HG02884 (cell line): ENCODE measurements around the gene ENOX2.
"Not testable (repeated sequence)": the region's sequence is repeated elsewhere in the genome, so short reads cannot be mapped to it uniquely, and the experiment has no call there.

Experiments
- ATAC-seq: cut with Tn5 transposase; IDR thresholded peaks from one replicate; pipeline ENCODE4 v1.9.1; 2021; ENCODE audit warnings: mild to moderate bottlenecking, moderate library complexity; ENCODE audit not compliant: unreplicated experiment

The ENOX2 gene

DNA sequence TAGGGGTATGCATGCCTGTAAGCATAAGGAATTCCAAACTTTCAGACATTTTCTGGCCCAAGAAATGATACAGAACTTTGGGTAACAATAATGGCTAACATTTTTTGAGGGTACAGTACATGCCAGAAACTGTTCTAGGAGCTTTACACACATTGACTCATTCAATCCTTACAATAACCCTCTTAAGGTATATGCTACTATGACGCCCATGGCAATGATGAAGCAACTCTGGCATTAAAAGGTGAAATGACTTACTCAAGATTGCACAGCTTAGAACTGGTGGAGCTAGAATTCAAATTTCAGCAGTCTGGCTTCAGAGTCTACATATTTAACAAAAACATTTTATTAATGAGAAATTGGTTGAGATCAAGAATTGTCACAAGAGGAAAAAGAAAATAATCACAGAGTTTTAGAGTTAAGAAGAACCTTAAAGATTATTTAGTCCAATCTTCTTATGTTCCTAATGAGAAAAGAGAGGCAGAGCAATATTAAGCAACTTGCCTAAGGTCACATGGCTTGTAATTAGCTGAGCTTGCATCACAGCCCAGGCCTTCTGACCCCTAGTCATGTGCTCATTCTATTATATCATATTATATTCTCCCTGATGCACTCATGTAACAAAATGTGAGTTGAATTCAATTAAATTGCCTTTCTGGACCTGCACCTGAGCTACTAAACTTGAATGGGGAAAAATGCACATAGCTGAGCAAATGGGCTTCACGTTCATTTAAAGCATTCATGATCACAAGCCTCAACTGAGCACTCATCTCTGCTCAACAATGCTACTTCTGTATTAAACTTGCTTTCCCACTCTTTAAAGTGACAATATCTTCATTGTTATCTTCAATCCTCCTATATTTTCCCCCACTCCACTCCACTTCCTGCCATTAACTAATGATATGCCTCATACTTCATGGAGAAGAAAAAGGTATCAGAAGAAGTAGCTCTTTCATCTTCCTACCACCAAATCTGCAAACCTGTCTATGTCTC lies 73.2 kb downstream of the ENOX2 start:
- no peak for ATAC-seq

DNA sequence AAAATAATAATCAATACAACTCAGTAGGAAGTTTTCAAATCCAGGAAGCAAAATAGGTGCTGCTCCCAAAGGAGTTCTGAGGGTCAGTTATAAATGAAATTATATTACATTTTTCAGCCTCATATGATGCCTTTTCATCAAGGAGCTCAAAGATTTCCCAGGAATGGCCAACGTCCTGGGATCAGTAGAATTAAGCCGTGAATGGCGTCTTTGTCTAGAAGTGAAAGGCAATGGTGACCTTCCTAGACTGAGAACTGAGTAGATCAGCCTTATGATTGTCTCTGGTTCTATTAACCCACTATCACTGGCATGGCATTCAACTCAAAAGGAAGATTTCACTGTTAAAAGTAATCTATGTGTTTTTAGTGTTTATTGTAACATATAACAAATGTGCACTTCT lies 74.4 kb downstream of the ENOX2 start:
- ATAC-seq, result no peak

DNA sequence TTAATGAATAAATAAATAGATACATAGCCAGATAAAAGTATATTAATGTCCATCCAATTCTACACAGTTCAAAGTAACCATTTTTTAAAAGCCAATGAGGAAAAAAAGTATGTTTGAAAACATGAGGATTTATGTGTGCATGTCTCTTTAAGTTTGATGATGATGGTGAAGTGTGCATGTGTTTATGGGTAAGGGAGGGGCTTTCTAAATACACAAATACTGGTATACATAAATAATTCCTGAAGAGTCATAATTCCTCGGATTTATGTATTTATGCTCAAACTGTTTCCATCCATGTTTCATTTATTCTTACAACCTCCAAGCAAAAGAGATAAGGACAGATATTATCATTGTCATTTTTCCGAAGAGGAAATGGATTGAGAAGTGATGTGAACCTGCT lies 75.4 kb downstream of the ENOX2 start:
- ATAC-seq, result no peak

DNA sequence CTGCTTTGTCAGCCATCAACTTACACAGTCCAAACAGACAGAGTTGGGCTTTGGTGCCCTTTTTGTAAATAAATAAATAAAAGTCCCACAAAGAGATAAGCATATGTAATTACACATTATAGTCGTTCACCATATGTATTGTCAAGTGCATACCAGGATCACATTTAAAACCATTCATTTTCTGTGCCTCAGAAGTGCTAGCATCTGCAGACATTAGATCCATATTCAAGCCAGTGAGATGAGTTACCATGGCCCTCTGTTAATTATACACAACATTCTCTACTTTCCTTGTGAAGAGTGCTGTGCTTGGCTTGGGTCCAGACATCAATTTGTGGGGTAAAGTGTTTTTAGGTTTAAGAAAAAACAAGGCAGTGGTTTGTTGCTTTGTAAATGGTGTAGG lies 76.8 kb downstream of the ENOX2 start:
- ATAC-seq, result no peak

DNA sequence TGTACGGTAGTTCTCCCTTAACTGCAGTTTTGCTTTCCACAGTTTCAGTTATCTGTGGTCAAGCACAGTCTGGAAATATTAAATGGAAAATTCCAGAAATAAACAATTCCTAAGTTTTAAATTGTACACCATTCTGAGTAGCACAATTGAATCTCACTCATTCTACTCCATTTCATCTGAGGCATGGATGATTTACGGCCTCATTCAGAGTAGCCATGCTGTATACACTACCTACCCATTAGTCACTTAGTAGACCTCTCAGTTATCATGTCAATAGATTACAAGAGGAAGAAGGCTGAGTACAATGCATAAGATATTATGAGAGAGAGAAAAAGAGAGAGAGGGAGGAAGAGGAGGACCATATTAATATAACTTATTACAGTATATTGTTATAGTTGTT lies 77.5 kb downstream of the ENOX2 start:
- no peak for ATAC-seq

DNA sequence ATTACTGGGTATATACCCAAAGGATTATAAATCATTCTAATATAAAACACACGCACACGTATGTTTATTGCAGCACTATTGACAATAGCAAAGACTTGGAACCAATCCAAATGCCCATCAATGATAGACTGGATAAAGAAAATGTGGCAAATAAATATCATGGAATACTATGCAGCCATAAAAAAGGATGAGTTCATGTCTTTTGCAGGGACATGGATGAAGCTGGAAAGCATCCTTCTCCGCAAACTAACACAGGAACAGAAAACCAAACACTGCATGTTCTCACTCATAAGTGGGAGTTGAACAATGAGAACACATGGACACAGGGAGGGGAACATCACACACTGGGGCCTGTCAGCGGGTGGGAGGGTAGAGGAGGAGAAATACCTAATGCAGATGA lies 83.6 kb downstream of the ENOX2 start:
- not testable (repeated sequence) for ATAC-seq

DNA sequence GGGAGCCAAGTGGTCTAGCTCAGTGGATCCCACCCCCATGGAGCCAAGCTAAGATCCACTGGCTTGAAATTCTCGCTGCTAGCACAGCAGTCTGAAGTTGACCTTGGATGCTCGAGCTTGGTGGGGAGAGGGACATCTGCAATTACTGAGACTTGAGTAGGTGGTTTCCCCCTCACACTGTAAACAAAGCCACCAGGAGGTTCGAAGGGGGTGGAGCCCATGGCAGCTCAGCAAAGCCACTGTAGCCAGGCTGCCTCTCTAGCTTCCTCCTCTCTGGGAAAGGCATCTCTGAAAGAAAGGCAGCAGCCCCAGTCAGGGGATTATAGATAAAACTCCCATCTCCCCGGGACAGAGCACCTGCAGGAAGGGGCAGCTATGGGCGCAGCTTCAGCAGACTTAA lies 89.1 kb downstream of the ENOX2 start:
- not testable (repeated sequence) for ATAC-seq

DNA sequence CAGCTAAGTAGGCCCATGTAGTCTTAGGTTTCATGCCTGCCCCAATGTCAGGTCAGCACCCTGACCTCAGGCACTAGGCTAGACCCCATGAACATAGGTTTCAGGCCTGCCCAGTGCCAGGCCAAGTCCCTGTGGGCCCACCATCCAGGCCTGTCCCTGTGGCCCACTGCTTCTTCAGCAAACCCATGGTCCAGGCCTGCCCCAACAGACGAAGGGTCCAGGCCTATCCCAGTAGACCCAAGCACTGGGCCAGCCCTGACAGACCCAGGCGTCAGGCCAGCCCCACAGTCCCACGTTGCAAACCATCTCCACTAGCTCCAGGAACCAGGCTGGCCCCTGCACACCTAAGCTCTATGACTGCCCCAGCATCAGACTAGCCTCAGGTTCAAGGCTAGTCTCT lies 92.4 kb downstream of the ENOX2 start:
- no peak for ATAC-seq

DNA sequence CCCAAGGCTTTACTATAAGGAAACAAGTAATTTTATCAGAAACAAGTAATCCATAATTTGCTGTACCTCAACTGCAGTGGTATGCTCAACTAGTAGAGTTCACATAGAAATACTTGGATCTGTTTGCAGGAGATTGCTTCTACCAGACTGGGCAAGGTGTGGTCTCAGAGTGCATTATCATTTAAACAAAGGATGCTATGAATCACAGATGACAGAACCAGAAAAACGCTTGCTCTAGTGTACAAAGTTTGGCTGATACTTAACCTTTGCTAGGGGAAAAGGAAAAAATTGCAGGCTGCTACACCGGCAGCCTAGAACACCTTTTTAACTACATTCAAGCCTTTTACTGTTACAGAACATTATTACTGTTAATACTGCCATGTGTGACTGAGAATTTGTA lies 97.1 kb downstream of the ENOX2 start:
- no peak for ATAC-seq

DNA sequence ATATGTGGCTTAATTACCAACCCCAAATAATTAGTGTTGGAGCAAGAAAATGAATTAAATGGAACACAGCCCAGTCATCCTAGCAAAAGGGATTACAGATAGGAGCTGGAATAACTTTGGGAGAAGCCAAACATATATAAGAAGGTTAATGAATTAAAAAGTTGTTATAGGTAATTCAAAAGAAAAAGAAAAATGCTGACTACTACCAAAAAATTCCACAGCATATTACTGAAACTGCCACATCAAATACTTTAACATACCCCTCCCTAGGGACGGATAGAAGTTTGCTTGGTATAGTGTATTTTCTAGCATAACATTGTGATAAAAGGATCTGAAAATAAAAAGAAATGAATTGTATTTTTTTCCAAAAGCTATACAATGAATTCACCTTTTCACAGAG lies 99.5 kb downstream of the ENOX2 start:
- ATAC-seq, result no peak

DNA sequence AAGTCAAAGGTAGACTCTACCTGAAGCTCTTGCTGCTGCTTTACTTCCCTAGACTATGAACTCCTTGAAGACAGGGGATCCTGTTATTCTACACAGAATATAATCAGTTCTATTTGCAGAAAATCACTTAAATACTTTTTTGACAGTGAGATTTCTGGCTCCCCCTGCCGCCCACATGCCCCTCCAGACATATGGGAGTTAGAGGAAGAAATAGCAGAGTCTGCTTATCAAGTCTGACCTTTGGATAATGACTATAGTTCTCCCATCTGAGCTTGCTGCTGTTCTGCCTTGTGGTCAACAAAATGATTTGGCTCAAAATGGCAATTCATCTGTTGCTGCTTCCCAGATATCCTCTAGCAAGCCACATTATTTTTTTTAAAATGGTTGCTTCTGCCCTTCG lies 101.1 kb downstream of the ENOX2 start:
- ATAC-seq, result no peak

DNA sequence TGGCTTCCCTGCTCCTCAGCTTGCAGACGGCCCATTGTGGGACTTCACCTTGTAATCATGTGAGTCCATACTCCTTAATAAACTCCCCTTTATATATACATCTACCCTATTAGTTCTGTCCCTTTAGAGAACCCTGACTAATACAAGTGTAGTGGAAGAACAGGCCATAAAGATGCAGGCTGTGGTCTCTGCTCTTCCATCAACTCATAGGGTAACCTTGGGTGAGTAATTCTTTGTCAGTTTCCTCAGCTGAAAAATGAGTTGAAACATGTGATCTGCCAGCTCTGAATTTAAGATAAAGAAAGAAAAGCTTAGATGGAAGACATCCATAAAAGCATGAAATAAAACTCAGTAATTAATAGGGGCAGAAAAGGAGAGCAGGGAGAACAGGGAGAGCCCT lies 103.6 kb downstream of the ENOX2 start:
- ATAC-seq, result no peak

DNA sequence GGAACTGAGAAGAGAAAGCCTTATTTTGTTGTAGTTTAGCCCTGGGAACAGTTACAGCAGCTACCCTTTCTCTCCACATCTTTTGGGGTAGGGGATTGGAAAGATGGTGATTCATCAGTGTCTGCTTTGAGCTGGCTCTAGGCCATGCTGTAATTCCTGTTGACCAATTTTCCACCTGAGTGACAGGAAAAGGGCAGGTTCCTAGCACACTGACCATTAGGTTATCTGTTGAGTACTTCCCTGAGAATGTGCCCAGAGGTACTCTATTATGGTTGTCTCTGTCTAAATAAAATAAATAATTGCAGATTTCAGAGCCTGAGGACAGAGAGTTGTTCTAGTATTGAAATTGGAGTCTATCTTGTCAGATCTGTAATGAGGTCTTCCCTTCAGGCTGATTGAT lies 109.0 kb downstream of the ENOX2 start:
- ATAC-seq, result no peak

DNA sequence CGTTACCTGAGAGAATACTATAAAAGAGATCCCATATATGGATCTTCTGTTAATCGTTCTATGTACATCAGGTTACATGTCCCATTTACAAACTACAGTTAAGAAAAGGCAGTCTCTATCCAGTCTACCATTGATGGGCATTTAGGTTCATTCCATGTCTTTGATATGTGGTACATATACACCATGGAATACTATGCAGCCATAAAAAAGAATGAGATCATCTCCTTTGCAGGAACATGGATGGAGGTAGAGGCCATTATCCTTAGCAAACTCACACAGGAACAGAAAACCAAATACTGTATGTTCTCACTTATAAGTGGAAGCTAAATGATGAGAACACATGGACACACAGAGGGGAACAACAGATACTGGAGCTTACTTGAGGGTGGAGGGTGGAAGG lies 111.1 kb downstream of the ENOX2 start:
- not testable (repeated sequence) for ATAC-seq

DNA sequence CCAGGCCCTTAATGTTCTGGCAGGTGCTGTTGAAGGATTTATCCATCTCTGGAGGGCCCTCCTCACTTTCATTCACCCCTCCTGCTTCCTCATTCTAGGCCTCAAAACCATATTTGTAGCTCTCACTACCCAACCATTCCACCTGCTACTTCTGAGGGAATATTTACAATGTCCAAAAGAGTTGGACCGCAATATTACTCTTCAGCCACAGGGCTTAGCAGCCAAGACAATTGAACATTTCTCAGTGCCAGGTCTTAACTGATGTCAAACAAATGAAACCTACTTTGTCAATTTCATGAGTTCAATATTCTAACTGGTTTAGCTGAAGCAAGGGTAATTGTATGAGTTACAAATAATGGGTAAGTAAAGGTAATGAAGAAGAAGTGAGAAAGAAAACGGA lies 113.2 kb downstream of the ENOX2 start:
- ATAC-seq, result no peak

DNA sequence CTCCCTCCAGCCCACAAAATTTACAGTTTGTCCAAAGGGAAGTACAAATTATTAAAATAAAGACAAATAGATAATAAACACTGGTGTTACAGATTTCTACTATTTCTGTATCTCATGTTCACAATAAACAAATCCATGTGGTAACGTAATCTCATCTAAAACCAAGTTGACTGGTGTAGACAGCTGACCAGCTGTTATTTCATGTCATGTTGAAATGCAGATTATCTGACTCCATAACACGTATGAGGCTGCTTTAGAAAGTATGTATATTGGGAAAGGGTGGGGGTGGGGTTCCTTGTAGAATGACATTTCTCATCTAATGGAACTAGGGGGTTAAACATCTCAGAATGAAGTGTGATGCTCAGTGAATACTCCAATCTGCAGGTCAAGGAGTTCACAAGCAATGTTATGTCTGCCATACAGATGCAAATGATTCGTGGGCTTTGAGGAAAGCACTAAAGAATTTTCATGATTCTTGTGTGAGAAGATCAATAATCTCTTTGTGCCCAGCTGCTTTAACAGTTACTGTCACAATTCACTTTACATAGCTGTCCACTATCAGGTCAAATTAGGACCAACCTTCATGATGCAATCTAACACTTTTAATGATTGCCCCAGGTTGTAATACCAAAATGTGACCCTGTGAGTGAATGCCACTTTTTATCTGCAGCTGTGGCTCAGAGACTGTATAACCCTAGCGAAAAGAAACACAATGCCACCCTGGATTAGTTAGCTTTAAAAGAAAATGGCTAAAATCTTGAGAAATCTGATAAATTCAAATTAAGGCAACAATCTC lies 114.0 kb downstream of the ENOX2 start:
- ATAC-seq, result no peak

DNA sequence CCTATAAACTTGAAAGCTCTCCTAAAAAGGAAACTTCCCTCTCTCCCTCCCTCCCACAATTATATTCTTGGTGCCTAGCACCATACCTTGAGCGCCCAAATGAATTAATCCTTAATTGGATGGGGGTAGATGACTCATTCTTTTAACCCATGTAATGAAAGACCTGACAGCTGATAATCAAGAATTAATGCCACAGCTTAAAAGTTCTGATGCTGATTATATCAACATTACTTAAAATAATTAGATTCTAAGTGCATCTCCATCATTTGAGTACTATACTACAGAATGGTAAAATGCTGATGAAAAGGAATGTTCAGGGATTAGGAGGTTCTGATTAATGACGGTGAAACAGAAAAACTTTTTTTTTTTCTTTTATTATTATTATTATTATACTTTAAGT lies 117.0 kb downstream of the ENOX2 start:
- no peak for ATAC-seq

DNA sequence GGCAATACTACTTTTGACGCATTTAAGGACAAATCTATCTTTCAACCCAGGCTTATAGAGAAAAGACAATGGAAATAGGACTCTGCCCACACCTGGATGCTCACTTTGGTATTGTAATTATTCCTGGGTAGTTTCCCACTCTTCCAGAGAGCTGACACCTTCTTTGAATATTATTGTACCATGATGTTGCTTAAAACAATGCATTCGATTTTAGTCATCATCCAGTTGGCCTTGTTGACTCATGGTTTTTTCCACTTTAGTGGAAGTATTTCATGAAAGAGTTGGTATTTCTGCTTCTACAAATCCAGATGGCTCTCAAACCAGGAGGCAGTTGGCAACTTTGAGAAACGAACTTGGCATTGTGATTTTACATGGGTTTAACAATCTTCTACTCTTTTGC lies 124.2 kb downstream of the ENOX2 start:
- ATAC-seq, result no peak

DNA sequence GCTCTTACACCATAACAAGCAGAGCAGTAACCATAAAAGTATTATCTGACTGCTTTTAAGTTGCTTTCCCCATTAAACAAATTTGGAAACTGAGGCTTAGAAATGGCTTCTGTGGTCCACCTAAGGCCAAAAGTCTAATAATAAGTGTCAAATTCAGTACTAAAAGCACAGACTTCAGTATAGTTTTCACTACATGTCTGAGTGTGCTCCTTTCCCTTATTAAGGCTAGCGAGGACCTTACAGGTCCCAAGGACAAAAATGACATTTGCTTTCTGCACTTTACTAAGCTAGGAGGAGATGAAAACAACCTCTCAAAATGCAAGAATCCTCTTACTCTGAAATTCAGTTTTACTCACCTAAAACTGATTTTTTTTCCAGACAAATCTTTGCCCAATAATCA lies 127.2 kb downstream of the ENOX2 start:
- no peak for ATAC-seq

DNA sequence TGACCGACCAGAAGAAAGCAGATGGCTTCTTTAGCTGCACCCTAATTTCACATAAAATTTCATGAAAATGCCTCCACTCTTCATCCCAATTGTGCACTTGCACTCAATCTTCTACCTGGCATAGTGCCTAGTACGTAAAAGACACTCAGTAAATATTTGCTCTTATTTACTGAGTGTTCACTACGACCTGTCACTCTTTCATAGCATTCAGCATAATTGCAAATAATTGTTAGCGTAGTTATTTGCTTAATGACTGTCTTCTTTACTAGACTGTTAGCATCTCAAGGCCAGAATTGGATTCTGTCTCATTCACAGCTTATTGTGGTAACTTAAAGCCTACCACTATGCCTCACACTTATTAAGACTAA lies 130.2 kb downstream of the ENOX2 start:
- ATAC-seq, result no peak

DNA sequence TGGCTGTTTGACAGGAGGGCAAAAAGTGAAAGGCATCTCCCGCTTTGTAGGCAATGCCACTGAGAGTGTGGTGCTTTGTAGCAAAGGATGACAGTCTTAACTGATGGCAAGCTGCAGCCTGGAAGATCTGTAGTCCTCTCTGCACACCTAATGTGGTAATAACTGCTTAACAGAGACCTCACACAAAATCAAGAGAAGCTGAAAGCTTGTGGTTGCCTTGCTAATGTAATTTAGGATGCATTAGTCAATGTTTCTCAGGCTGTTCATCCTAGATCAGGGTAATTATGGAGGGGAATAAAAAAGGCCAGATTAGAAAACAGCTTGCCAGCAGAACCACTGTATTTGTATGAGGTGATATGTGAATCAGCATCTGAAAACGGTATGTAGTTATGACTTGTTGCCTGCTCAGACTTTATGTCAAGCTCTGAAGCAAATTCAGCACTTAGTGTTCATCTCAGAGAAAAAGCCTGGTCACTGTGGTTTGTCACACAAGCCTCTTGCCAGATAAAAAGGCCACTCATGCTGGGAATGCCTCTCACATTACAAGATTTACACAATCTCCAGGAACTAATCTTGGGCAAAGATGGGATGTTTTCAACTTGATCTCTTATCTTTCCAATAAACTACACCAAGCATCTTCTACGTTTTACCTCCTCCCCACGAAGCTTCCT lies 130.8 kb downstream of the ENOX2 start:
- ATAC-seq, result no peak

DNA sequence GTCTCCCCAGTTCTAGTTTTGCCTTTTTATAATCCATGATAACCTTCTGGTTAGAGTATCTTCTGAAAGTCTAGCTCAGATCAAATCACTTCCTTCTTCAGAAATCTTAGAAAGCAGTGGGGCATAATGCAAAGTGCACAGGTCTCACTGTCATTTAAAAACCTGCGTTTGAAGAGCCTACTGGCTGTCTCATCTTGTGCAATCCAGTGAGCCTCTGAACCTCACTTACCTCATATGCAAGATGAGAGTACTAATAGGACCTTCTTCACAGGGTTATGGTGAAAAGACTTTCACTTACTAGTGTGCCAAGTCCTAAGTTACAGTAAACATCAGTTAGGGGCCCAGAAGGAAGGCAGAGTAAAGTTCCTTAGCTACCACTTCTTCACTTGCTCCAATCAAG lies 131.4 kb downstream of the ENOX2 start:
- no peak for ATAC-seq
